Suprapubic skin (tissue), 4 donors: ENCODE results near the gene TBCE. TPM values are rescaled to one million over a fixed set of nuclear protein-coding genes. Genes with fewer than 3 reads are reported as not detected.
A peak's percentile ranks its signal among the peaks of the same experiment; 100 is the strongest.

ENCODE experiments used
- DNase-seq, 2 donors: peaks; one replicate each; pipeline ENCODE4 v3.0.0-alpha.2; 2019; ENCODE audit warnings: low spot score in 2 of 2
- H3K27ac ChIP-seq: fragments of 200-600 bp; sonication (generic); one replicate; pipeline ENCODE4 v1.5.1; 2019
- H3K27me3 ChIP-seq: fragments of 200-600 bp; sonication (generic); one replicate; pipeline ENCODE4 v1.5.1; 2019
- H3K36me3 ChIP-seq: fragments of 200-600 bp; sonication (generic); one replicate; pipeline ENCODE4 v1.5.1; 2019
- H3K4me1 ChIP-seq: fragments of 200-600 bp; sonication (generic); one replicate; pipeline ENCODE4 v1.5.1; 2019
- H3K4me3 ChIP-seq: fragments of 200-600 bp; sonication (generic); one replicate; pipeline ENCODE4 v1.5.1; 2019; ENCODE audit warnings: mild to moderate bottlenecking
- H3K9me3 ChIP-seq: fragments of 200-600 bp; sonication (generic); one replicate; pipeline ENCODE4 v1.5.1; 2019
- CTCF ChIP-seq, 2 donors: fragments of 200-600 bp in 1 of 2; fragments of 450-650 bp in 1 of 2; sonication (generic) in 1 of 2; IDR thresholded peaks; one replicate each; pipeline ENCODE4 v1.5.1; 2016 to 2019; ENCODE audit warnings: antibody characterized with exemption in 2 of 2, mild to moderate bottlenecking in 1 of 2, moderate library complexity in 1 of 2
- EP300 ChIP-seq: sonication (generic); formaldehyde crosslinking; IDR thresholded peaks from one replicate; pipeline ENCODE4 v1.6.1; 2017; ENCODE audit warnings: antibody characterized with exemption
- POLR2A ChIP-seq, 2 donors: fragments of 450-650 bp; IDR thresholded peaks; one replicate each; pipeline ENCODE4 v1.6.1; 2017; ENCODE audit warnings: antibody characterized with exemption in 2 of 2, mild to moderate bottlenecking in 2 of 2, moderate library complexity in 2 of 2
- POLR2AphosphoS5 ChIP-seq, 3 donors: sonication (generic); formaldehyde crosslinking; IDR thresholded peaks; one replicate each; pipeline ENCODE4 v1.6.1; 2017; ENCODE audit warnings: antibody characterized with exemption in 3 of 3
- WGBS: methylation state at CpG from one replicate; pipeline ENCODE4 v1.1.5; 2018; 5-methylcytosine and 5-hydroxymethylcytosine counted together
- total RNA-seq, 4 donors: library from RNA; depleted of rRNA; stranded (reverse); fragments of >200 nt; gene quantifications; one replicate each; pipeline ENCODE4 v1.1.0, GENCODE V29; 2016

TBCE gene
- total RNA-seq, 4 donors from 2014 or later = 12.0 to 33.3 (median 21.1) TPM

GRCh38 chr1:235325139-235325538 lies 42.1 kb upstream of the TBCE start:
- Histone ChIP-seq H3K27me3 (no peaks in the 10 kb centered on the region), H3K36me3 (no peaks in the 10 kb centered on the region), H3K4me1 (peaks cover 35% of the 10 kb centered on the region), H3K9me3 (no peaks in the 10 kb centered on the region), H3K4me3 (peak overlapping the region; percentile 99), H3K27ac (no peak overlapping the region)
- DNase-seq = no peak
- WGBS = 22% methylated on average over 3 of the region's 3 CpGs
- TF ChIP-seq POLR2A (IDR thresholded peaks at IDR 0.05) = no peak
- no peak for TF ChIP-seq EP300
- no peak for TF ChIP-seq CTCF (IDR thresholded peaks at IDR 0.05)
- no peak for TF ChIP-seq POLR2AphosphoS5 (IDR thresholded peaks at IDR 0.05)

- whole genome bisulfite sequencing = 19% methylated on average over 2 of the region's 2 CpGs
- Histone ChIP-seq H3K4me3 (peak overlapping the region; percentile 99), H3K27me3 (no peaks in the 10 kb centered on the region), H3K36me3 (no peaks in the 10 kb centered on the region), H3K4me1 (peaks cover 42% of the 10 kb centered on the region), H3K27ac (no peak overlapping the region), H3K9me3 (no peaks in the 10 kb centered on the region)
- DNase-seq = no peak
- TF ChIP-seq CTCF (IDR thresholded peaks at IDR 0.05) = no peak
- TF ChIP-seq POLR2A (IDR thresholded peaks at IDR 0.05) = no peak
- TF ChIP-seq EP300 = no peak
- TF ChIP-seq POLR2AphosphoS5 (IDR thresholded peaks at IDR 0.05) = no peak
Observed at GRCh38 chr1:235325854-235326253, 41.4 kb upstream of the TBCE start.

GRCh38 chr1:235326719-235327558 lies 40.3 kb upstream of the TBCE start:
- DNase-seq = peak; percentile 74 to 82

GRCh38 chr1:235327559-235328270 lies 39.5 kb upstream of the TBCE start, which contains the start of gene ARID4B:
ARID4B (minus strand) TSS chr1:235328179; CDS start chr1:235326919, 1,260 bp downstream.
- H3K27ac ChIP-seq = peak within 1 kb of the TSS; percentile 97
- TF ChIP-seq EP300 (no peak), POLR2A (IDR thresholded peaks at IDR 0.05) (peak; percentile 45 to 85), POLR2AphosphoS5 (IDR thresholded peaks at IDR 0.05) (peak in 1 of 3 donors; percentile 19)
- peaks cover 58% of the 10 kb centered on the region for H3K4me1 ChIP-seq
- peak; percentile 90 to 92 for DNase-seq
- no peaks in the 10 kb centered on the region for H3K27me3 ChIP-seq
- H3K36me3 ChIP-seq = no peaks in the 10 kb centered on the region
- peak within 1 kb of the TSS; percentile 99 for H3K4me3 ChIP-seq
- 3% methylated on average over 18 of the region's 58 CpGs for WGBS
- H3K9me3 ChIP-seq = no peaks in the 10 kb centered on the region

More at GRCh38 chr1:235326719-235327558, 40.3 kb upstream of the TBCE start:
- Histone ChIP-seq H3K36me3 (no peaks in the 10 kb centered on the region), H3K27ac (peak overlapping the region; percentile 97), H3K27me3 (no peaks in the 10 kb centered on the region), H3K9me3 (no peaks in the 10 kb centered on the region), H3K4me1 (peaks cover 53% of the 10 kb centered on the region), H3K4me3 (peak overlapping the region; percentile 99)
- WGBS = 3% methylated on average over 11 of the region's 78 CpGs
- TF ChIP-seq EP300 = no peak

- under 1% methylated on average over 49 of the region's 54 CpGs for WGBS
- H3K4me3 ChIP-seq = peak within 1 kb of the TSS; percentile 99
- DNase-seq = peak; percentile 99
- no peaks in the 10 kb centered on the region for H3K27me3 ChIP-seq
- no peaks in the 10 kb centered on the region for H3K9me3 ChIP-seq
- TF ChIP-seq CTCF (IDR thresholded peaks at IDR 0.05) (no peak), POLR2AphosphoS5 (IDR thresholded peaks at IDR 0.05) (peak; percentile 7 to 86 (median 83)), EP300 (no peak), POLR2A (IDR thresholded peaks at IDR 0.05) (peak; percentile 34 to 89)
- no peaks in the 10 kb centered on the region for H3K36me3 ChIP-seq
- H3K27ac ChIP-seq = peak within 1 kb of the TSS; percentile 97
- peaks cover 58% of the 10 kb centered on the region for H3K4me1 ChIP-seq
Observed at GRCh38 chr1:235328271-235329138, 38.7 kb upstream of the TBCE start, which contains the start of gene GGPS1. GGPS1 (plus strand) TSS chr1:235328570; CDS start chr1:235335265, 6,695 bp downstream.
